ENCODE results near the gene FAM3C. TPM values are rescaled to one million over a fixed set of nuclear protein-coding genes. Genes with fewer than 3 reads are reported as not detected.
A peak's percentile ranks its signal among the peaks of the same experiment; 100 is the strongest.

Gene FAM3C
- total and polyA plus RNA-seq, 10 of the 15 experiments (the other 5 are each of a cell fraction or from before 2014, with no cell fraction given), result 11.0 to 110 (median 27.8) TPM

- Histone ChIP-seq H2AFZ (ENCODE audit: control insufficient read depth, low read depth, low read length) (no peak overlapping the region), H3K27ac (ENCODE audit: control insufficient read depth, insufficient read depth) (peak overlapping the region; percentile 92; the same call in 1 of the 2 replicates), H3K36me3 (ENCODE audit: control insufficient read depth in 2 of 2, insufficient read depth in 2 of 2, low read length in 1 of 2) (peaks cover 0 to 4% of the 10 kb centered on the region in 2 experiments; a peak in 1 of 4 replicates), H4K20me1 (ENCODE audit: control insufficient read depth, insufficient read depth) (no peaks in the 10 kb centered on the region), H3K27me3 (replicated peaks in 1 of 2; ENCODE audit: control insufficient read depth in 2 of 2, insufficient read depth in 2 of 2, low read length in 1 of 2) (no peaks in the 10 kb centered on the region), H3K9ac (ENCODE audit: control insufficient read depth, insufficient read depth, low read length) (no peak overlapping the region), H3K4me2 (ENCODE audit: control insufficient read depth, insufficient read depth) (peak overlapping the region; percentile 21; the same call in 1 of the 2 replicates), H3K4me1 (ENCODE audit: control insufficient read depth, insufficient read depth, low read length) (peaks cover 38% of the 10 kb centered on the region), H3K4me3 (peak overlapping the region; percentile 26; the same call in 1 of the 2 replicates), H3K79me2 (ENCODE audit: control insufficient read depth, insufficient read depth, low read length) (peaks cover 73% of the 10 kb centered on the region), H3K9me3 (replicated peaks; ENCODE audit: control insufficient read depth, insufficient read depth, low read length) (no peaks in the 10 kb centered on the region; the same call in 1 of the 3 replicates)
- ChIA-PET POLR2A (interaction anchor here (1.5 to 8.7 kb wide), 3 partner anchors 11 to 18 kb away, joined by 3 to 81 read pairs (median 50); partner anchors contain the start of gene FAM3C), CTCF (interaction anchor here (1.4 to 12.1 kb wide), 6 partner anchors 8 to 163 kb away, joined by 4 to 87 read pairs (median 14); partner anchors contain the start of gene FAM3C), RAD21 (ENCODE audit: unreplicated experiment) (interaction anchor here (0.5 to 10.5 kb wide), 4 partner anchors 11 to 238 kb away, joined by 3 to 272 read pairs (median 124); partner anchors contain the start of gene FAM3C), SMC1A (ENCODE audit: uncharacterized antibody, unreplicated experiment) (interaction anchor here (0.6 to 13.5 kb wide), 8 partner anchors 8 to 163 kb away, joined by 3 to 281 read pairs (median 14); partner anchors contain the start of gene FAM3C)
- in situ Hi-C loops (cut with MboI), result loop anchor here (25.0 kb wide), 1 partner anchor 972 kb away; no protein-coding TSS in a partner anchor
- FAIRE-seq (no peak), ATAC-seq (no peak), DNase-seq (ENCODE audit: low read depth, low spot score) (no peak)
- intact Hi-C loops (cut with micrococcal nuclease; ENCODE audit: unreplicated experiment), result loop anchor here (10.0 kb wide), 2 partner anchors 529 to 1251 kb away; partner anchors contain the start of gene TSPAN12
- no TSS peak for BruUV-seq (replicated peaks)
- WGBS (ENCODE audit: insufficient coverage, insufficient replicate concordance, low lambda C conversion rate, missing lambda C conversion rate), result 100% methylated on average over 2 of the region's 2 CpGs
- no peak for TF ChIP-seq NR2C2 (IDR thresholded peaks at IDR 0.05; ENCODE audit: borderline replicate concordance, control insufficient read depth, insufficient read length, low read depth)
- no peak for TF ChIP-seq CREB1 (IDR thresholded peaks at IDR 0.05; ENCODE audit: low read depth)
- no peak for TF ChIP-seq NFIC (IDR thresholded peaks at IDR 0.05; ENCODE audit: low read depth, low read length)
- TF ChIP-seq CBX3 (IDR thresholded peaks at IDR 0.05; ENCODE audit: borderline replicate concordance, low read depth), result no peak
- no peak for TF ChIP-seq PAX8 (IDR thresholded peaks at IDR 0.05)
- TF ChIP-seq SRF (IDR thresholded peaks at IDR 0.05; ENCODE audit: low read depth in 2 of 2, low read length in 2 of 2), result no peak
- no peak for TF ChIP-seq CTCF (IDR thresholded peaks at IDR 0.05 in 2 of 3, conservative IDR thresholded peaks at IDR 0.05 in 1 of 3; ENCODE audit: control insufficient read depth in 2 of 3, extremely low read depth in 1 of 3, insufficient read depth in 1 of 3, low read depth in 3 of 3, low read length in 3 of 3)
- no peak for TF ChIP-seq ZNF274 (IDR thresholded peaks at IDR 0.05; ENCODE audit: insufficient read depth, insufficient read length)
- no peak for TF ChIP-seq KAT2A (conservative IDR thresholded peaks at IDR 0.05; ENCODE audit: control insufficient read depth, low read depth, low read length)
- no peak for TF ChIP-seq TAF1 (IDR thresholded peaks at IDR 0.05; ENCODE audit: borderline replicate concordance, low read depth, low read length)
- TF ChIP-seq TCF12 (IDR thresholded peaks at IDR 0.05; ENCODE audit: low read depth, low read length), result no peak
- TF ChIP-seq KLF5 (IDR thresholded peaks at IDR 0.05; ENCODE audit: partially characterized antibody), result no peak
- TF ChIP-seq ZBTB40 (IDR thresholded peaks at IDR 0.05; ENCODE audit: borderline replicate concordance), result no peak
- TF ChIP-seq ZBTB33 (IDR thresholded peaks at IDR 0.05), result no peak
- TF ChIP-seq ATF3 (IDR thresholded peaks at IDR 0.05; ENCODE audit: borderline replicate concordance, extremely low read depth, low read depth, low read length), result no peak
Observed at GRCh38 chr7:121384265-121384664, 11.8 kb downstream of the FAM3C start.

Measured in GM12878 (cell line).